ENCODE measurements around the gene STIMATE. TPM values are rescaled to one million over a fixed set of nuclear protein-coding genes. Genes with fewer than 3 reads are reported as not detected.

The STIMATE gene
- total RNA-seq, 1 donor from 2014 or later: 17.6 TPM

Other genes with a start within 250 kb of the STIMATE start
- gene PBRM1, start 211.6 kb downstream of the STIMATE start, total RNA-seq: 60.4 and 66.3 TPM in 2 replicates
- 226 and 235 TPM in 2 replicates for gene GNL3, start 211.5 kb downstream of the STIMATE start, total RNA-seq
- gene GLT8D1, start 191.8 kb downstream of the STIMATE start, total RNA-seq: 37.6 and 38.7 TPM in 2 replicates
- 124 and 125 TPM in 2 replicates for gene SPCS1, start 191.4 kb downstream of the STIMATE start, total RNA-seq
- 26.7 and 27.6 TPM in 2 replicates for gene NEK4, start 126.6 kb downstream of the STIMATE start, total RNA-seq
- not detected in 2 replicates for gene ITIH1, start 119.9 kb downstream of the STIMATE start, total RNA-seq
- gene ITIH3, start 102.8 kb downstream of the STIMATE start, total RNA-seq: not detected in 2 replicates
- 3.6 and 4.8 TPM in 2 replicates for gene ITIH4, start 66.9 kb downstream of the STIMATE start, total RNA-seq
- 1.9 and 2.6 TPM in 2 replicates for gene MUSTN1, start 62.5 kb downstream of the STIMATE start, total RNA-seq
- gene SFMBT1, start 148.5 kb upstream of the STIMATE start, total RNA-seq: 23.4 and 24.3 TPM in 2 replicates
- gene RFT1, start 232.9 kb upstream of the STIMATE start, total RNA-seq: 36.4 and 38.8 TPM in 2 replicates

Measured in activated T-helper 2 cell treated with anti-CD3 and anti-CD28 coated beads, Interferon-gamma antibody, Interleukin-2, Interleukin-4, amounts not matched to agents 10 μg/mL and 5 μg/mL and 100 μg/mL, durations not matched to agents 14 hours and 24 hours and 36 hours (primary cell).